Fibroblast of mammary gland (primary cell): ENCODE data around the gene SMC1B.

ENCODE experiments used
- DNase-seq: peaks from one replicate; pipeline ENCODE4 v3.0.0-alpha.2; 2010; ENCODE audit warnings: low read depth
- H3K4me3 ChIP-seq: 2 replicates; pipeline ENCODE4 v1.5.1; 2011; ENCODE audit warnings: low read depth, mild to moderate bottlenecking, low read length, moderate library complexity; ENCODE audit not compliant: control insufficient read depth
- TF ChIP-seq, protein P1 (sequence below): conservative IDR thresholded peaks from 2 replicates; pipeline ENCODE4 v1.5.1; 2011; ENCODE audit warnings: low read depth, low read length, inconsistent platforms; ENCODE audit not compliant: control insufficient read depth, insufficient read depth

Gene SMC1B

DNA sequence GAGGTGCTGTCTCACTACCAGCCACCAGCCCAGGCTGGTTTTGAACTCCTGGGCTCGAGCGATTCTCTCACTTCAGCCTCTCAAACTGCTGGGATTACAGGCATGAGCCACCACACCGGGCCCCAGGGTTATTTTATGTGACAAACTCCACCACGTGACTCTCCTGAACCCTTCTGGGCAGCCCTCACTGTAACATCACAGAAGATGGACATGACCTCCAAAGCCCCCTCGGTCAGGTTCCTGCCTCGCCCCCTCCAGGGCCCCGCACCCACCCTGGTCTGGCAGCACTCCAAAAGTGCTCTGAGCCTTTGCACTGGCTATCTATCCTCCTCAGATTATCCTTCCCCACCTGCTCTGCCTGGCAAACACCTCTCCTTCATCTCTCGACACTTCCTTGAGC lies 43.4 kb upstream of the SMC1B start:
- H3K4me3 ChIP-seq, result no peak overlapping the region
- TF ChIP-seq, protein P1, sequence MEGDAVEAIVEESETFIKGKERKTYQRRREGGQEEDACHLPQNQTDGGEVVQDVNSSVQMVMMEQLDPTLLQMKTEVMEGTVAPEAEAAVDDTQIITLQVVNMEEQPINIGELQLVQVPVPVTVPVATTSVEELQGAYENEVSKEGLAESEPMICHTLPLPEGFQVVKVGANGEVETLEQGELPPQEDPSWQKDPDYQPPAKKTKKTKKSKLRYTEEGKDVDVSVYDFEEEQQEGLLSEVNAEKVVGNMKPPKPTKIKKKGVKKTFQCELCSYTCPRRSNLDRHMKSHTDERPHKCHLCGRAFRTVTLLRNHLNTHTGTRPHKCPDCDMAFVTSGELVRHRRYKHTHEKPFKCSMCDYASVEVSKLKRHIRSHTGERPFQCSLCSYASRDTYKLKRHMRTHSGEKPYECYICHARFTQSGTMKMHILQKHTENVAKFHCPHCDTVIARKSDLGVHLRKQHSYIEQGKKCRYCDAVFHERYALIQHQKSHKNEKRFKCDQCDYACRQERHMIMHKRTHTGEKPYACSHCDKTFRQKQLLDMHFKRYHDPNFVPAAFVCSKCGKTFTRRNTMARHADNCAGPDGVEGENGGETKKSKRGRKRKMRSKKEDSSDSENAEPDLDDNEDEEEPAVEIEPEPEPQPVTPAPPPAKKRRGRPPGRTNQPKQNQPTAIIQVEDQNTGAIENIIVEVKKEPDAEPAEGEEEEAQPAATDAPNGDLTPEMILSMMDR, result no peak
- DNase-seq, result no peak

GRCh38 chr22:45455621-45456020 lies 42.2 kb upstream of the SMC1B start:
- DNase-seq, result no peak
- TF ChIP-seq, protein P1, result no peak
- no peak overlapping the region for H3K4me3 ChIP-seq

DNA sequence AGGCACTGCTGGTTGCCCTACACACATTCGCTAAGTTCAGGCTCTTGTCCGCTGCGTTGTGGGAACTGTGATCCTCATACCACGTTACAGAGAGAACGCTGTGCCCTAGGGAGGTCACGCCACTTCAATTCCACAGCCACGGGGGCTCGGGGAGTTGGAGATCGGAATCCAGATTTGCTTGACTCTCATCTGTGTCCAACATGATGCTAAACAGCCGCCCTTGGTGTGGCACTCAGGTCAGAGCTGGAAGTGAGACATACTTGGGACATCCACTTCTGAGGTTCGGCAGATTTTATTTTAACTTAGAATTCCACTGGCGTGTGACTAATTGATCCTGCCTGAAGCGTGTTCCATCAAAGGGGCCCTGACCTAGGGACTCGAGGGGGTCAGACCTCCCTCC lies 41.8 kb upstream of the SMC1B start:
- TF ChIP-seq, protein P1, result no peak
- H3K4me3 ChIP-seq, result no peak overlapping the region
- DNase-seq, result no peak

DNA sequence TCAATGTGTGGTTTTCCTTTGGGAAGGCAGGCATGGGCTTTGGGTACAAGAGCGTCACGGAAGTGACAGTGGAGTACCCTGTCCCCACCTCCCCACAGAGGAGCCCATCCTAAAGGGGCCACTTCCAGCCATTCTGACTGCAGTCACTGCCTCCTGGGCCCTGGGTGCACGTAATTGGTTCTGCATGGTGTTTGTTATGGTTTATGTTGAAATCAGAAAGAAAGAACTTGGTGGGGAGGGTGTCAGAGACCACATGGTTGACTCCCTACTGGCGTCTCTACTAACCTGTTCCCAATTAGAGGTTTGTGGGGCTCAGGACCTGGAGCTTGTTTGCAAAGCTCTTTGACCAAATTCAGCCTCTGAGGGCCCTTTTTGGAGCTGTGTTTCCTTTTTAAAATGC lies 40.9 kb upstream of the SMC1B start:
- TF ChIP-seq, protein P1, result no peak
- peak; percentile 95 for DNase-seq
- no peak overlapping the region for H3K4me3 ChIP-seq

GRCh38 chr22:45453764-45454163 lies 40.4 kb upstream of the SMC1B start:
- DNase-seq, result no peak
- no peak overlapping the region for H3K4me3 ChIP-seq
- TF ChIP-seq, protein P1, result no peak

DNA sequence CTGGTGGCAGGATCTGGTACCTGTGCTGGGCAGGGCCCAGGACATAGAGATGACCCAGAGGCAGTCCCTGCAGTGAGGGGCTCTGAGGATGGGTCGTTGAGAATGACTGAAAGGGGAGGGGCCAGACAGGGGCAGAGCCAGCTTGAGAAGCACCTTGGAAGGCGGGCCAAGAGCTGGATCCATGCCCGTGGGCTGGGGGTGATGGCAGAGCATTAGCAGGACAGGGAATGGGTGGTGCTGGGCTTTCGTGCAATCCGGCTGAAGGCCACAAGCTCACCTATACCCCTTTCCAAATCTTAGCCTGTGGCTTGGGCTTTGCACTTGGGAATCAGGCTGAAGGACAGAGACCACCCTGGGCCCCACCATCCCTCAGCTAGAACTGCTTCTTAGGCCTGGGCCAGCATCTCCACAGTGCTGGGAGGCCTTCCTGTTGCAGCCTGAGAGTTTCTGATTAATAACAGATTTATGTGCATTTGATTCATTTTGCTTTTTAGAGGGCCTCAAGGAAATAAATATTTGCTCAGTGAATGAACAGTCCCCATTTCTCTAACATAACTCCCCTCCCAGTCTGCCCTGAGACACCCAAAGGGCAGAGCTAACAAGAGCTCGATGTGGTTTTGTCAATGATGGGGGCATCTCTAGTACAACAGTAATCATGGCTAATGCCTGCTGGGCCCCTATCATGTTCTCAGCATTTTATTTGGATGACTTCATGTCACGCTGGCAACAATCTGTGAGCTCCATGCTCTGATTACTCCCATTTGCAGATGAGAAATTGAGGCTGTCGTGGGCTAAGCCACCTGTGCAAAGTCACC lies 39.4 kb upstream of the SMC1B start:
- H3K4me3 ChIP-seq, result no peak overlapping the region
- TF ChIP-seq, protein P1, result no peak
- DNase-seq, result peak; percentile 88
